ENCODE measurements around the gene SH3RF3.

Gene SH3RF3

GRCh38 chr2:109185821-109186570 lies 57.0 kb downstream of the SH3RF3 start:
- DNase-seq, result no peak

DNA sequence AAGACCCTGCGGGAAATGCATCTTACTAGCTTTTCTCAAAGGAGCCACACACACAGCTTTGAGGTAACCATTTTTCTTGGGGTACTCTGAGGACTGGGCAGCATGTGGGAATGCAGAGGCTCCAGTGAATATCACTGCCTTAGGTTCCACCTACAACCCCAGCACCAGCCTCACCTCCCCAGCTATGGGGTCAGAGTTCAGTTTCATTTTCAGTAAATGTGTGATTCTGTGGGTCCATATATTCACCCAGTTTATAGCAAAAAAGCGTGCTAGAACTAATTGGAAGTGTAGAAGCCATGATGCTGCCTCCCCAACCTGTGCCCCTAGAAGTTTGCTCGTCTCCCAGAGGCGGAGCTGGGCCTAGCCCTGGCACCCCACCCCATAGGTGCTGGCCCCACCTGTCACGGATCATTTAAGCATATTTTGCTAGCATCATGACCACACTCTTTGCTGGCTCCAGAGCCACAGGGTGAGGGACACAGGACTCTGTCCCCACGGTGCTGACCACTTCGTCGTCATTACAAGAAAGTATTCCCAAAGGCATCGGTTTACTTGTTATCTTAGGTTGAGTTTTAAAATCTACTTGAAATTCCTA lies 57.7 kb downstream of the SH3RF3 start:
- no peak for DNase-seq

GRCh38 chr2:109187711-109188495 lies 58.9 kb downstream of the SH3RF3 start:
- DNase-seq, result no peak

GRCh38 chr2:109188496-109188890 lies 59.5 kb downstream of the SH3RF3 start:
- no peak for DNase-seq

GRCh38 chr2:109188898-109189297 lies 59.9 kb downstream of the SH3RF3 start:
- DNase-seq, result no peak

GRCh38 chr2:109189751-109190150 lies 60.7 kb downstream of the SH3RF3 start:
- no peak for DNase-seq

DNA sequence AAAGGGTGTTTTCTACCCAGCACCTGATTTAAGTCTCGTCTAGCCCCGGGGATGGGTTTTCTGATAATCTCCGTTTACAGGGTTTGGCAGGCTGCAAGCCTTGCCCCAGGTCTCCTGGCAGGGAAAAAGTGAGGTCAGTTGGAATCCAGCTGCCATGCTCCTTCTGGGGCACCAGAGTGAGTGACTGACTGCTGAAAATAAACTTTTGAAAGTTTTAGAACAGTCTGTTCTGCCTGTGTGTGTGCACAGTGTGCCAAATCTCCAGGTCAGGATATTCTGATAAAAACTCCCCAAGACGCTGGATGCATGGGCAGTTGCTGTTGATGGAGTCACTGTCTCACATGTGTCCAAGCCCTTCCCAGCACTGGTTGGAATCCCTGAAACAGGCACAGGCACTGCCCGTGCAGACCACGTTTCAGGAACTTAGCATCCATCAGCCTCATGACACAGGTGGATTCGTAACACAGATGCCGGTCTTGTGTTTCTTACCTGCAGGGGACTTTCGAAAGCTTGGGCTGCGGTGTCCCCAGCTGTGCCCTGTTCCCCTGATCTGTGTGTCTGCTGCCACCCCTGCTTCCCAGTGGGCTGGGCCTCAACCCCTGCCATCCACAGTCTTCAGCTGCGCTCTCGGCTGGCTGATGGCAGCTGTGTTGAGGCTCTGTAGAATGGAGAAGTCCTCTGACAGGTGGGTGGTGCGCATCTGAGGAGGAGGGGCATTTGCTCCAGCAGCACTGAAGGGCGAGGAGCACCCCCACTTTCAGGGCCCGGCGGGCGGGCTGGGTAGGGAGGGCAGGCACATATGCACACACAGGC lies 65.0 kb downstream of the SH3RF3 start:
- DNase-seq, result no peak

DNA sequence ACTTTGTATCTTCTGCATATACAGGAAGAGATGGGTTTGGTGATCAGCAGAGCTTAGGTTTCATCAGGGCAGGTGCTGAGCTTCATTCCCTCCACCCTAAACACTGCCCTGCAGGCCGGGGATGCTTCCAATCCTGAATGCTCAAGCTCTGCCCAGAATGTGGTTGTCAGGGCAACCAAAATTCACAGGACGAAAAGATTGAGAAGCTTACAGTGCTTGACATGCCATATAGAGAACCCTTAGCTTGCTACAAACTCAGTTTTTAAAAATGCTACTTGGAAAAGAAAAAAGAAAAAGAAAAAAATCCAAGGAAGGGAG lies 65.6 kb downstream of the SH3RF3 start:
- DNase-seq, result no peak

- DNase-seq, result no peak
Observed at GRCh38 chr2:109195193-109196045, 66.4 kb downstream of the SH3RF3 start.

GRCh38 chr2:109196081-109196875 lies 67.3 kb downstream of the SH3RF3 start:
- no peak for DNase-seq

GRCh38 chr2:109197491-109198418 lies 68.8 kb downstream of the SH3RF3 start:
- no peak for DNase-seq

DNA sequence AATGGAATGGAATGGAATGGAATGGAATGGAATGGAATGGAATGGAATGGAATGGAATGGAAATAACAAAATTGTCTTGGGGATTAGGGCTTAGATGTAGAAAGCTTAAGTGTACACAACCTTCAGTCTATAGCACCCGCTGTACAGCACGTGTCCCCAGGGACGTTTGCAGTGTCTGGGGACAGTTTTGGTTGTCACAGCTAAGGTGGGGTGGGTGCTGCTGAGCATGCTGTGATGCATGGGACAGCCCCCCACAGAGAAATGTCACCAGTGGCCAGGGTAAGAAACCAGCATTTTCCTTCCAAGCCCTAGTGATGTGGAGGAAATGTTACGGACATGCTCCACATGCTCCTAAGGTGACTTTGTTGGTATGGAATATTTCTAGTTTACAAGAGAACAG lies 70.8 kb downstream of the SH3RF3 start:
- DNase-seq, result no peak

- no peak for DNase-seq
Observed at GRCh38 chr2:109200616-109201464, 71.8 kb downstream of the SH3RF3 start.

- DNase-seq, result no peak
Observed at GRCh38 chr2:109201465-109202327, 72.7 kb downstream of the SH3RF3 start.

DNA sequence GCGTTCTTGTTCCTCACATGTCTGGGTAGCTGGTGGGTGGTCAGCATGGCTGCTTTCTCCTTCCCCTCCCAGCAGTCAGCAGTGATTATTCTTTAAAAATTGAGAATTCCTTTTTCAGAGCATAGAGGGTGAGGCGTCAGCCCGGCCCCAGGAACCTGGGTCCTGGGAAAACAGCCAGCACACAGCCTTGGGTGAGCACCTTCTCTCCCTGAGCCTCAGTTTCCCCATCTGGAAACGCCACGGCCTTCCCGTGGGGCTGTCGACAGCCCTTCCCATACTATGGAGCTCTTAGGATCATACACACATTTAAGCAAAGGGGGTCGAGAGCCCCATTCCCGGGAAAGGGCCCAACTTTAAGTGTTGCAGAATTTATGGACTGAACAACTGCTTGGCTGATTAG lies 73.5 kb downstream of the SH3RF3 start:
- DNase-seq, result no peak

- DNase-seq, result no peak
Observed at GRCh38 chr2:109203246-109204011, 74.4 kb downstream of the SH3RF3 start.

- DNase-seq, result no peak
Observed at GRCh38 chr2:109204412-109204811, 75.4 kb downstream of the SH3RF3 start.
